Breast epithelium (tissue), 3 donors: ENCODE data around the gene LY86.

Source experiments
- CTCF ChIP-seq, 3 donors: fragments of 450-650 bp; IDR thresholded peaks; one replicate each; pipeline ENCODE4 v1.5.1; 2016 to 2017; ENCODE audit warnings: antibody characterized with exemption in 3 of 3, mild to moderate bottlenecking in 3 of 3, moderate library complexity in 3 of 3
- POLR2AphosphoS5 ChIP-seq, 3 donors: sonication (generic); formaldehyde crosslinking; IDR thresholded peaks; one replicate each; pipeline ENCODE4 v1.6.1; 2017; ENCODE audit warnings: antibody characterized with exemption in 3 of 3

- TF ChIP-seq CTCF (IDR thresholded peaks at IDR 0.05), result no peak
- no peak for TF ChIP-seq POLR2AphosphoS5 (IDR thresholded peaks at IDR 0.05)
Measured at GRCh38 chr6:6665555-6666243, 77.2 kb downstream of the LY86 start.
